ENCODE results near the gene EXOSC5. TPM values are rescaled to one million over a fixed set of nuclear protein-coding genes. Genes with fewer than 3 reads are reported as not detected.
A peak's percentile ranks its signal among the peaks of the same experiment; 100 is the strongest.

The EXOSC5 gene
- total RNA-seq, 1 experiment from 2014 or later: 43.1 TPM

- peaks cover 10% of the 10 kb centered on the region for H3K4me1 ChIP-seq (ENCODE audit: insufficient read depth, low read length, poor library complexity, severe bottlenecking)
Measured at GRCh38 chr19:41399525-41399924, 2.4 kb upstream of the EXOSC5 start.

GRCh38 chr19:41399091-41399490 lies 1.9 kb upstream of the EXOSC5 start:
- H3K4me1 ChIP-seq (ENCODE audit: insufficient read depth, low read length, poor library complexity, severe bottlenecking): peaks cover 10% of the 10 kb centered on the region
- POLR2A ChIA-PET (ENCODE audit: low non-redundant PET): no interaction called here
- intact Hi-C loops (cut with micrococcal nuclease; ENCODE audit: unreplicated experiment): loop anchor here (10.0 kb wide), 1 partner anchor 346 kb away; no protein-coding TSS in a partner anchor
- H3K36me3 ChIP-seq (ENCODE audit: insufficient read depth, low read length, poor library complexity, severe bottlenecking): no peaks in the 10 kb centered on the region
- no peaks in the 10 kb centered on the region for H3K27me3 ChIP-seq (replicated peaks; ENCODE audit: insufficient read depth, low read depth, low read length, poor library complexity)
- peak overlapping the region; percentile 1 for H3K27ac ChIP-seq (ENCODE audit: low read depth, low read length, poor library complexity, severe bottlenecking)
- CTCF ChIA-PET: no interaction called here
- H3K4me3 ChIP-seq (ENCODE audit: low read depth, low read length, poor library complexity, severe bottlenecking): peak overlapping the region; percentile 86
- BruUV-seq (replicated peaks): no TSS peak
- TF ChIP-seq EZH2 (IDR thresholded peaks at IDR 0.05; ENCODE audit: borderline replicate concordance, low read depth, low read length, poor library complexity, severe bottlenecking): no peak
- no peak for TF ChIP-seq CTCF (conservative IDR thresholded peaks at IDR 0.05; ENCODE audit: low read depth, low read length)
- DNase-seq (ENCODE audit: low spot score): no peak
- H3K9me3 ChIP-seq (ENCODE audit: low read depth, low read length, poor library complexity, severe bottlenecking): no peaks in the 10 kb centered on the region

More at GRCh38 chr19:41399525-41399924, 2.4 kb upstream of the EXOSC5 start:
- ChIA-PET CTCF (no interaction called here), POLR2A (ENCODE audit: low non-redundant PET) (no interaction called here)
- intact Hi-C loops (cut with micrococcal nuclease; ENCODE audit: unreplicated experiment): loop anchor here (10.0 kb wide), 1 partner anchor 345 kb away; no protein-coding TSS in a partner anchor
- Histone ChIP-seq H3K27ac (ENCODE audit: low read depth, low read length, poor library complexity, severe bottlenecking) (no peak overlapping the region), H3K27me3 (replicated peaks; ENCODE audit: insufficient read depth, low read depth, low read length, poor library complexity) (no peaks in the 10 kb centered on the region), H3K4me3 (ENCODE audit: low read depth, low read length, poor library complexity, severe bottlenecking) (no peak overlapping the region), H3K36me3 (ENCODE audit: insufficient read depth, low read length, poor library complexity, severe bottlenecking) (no peaks in the 10 kb centered on the region), H3K9me3 (ENCODE audit: low read depth, low read length, poor library complexity, severe bottlenecking) (no peaks in the 10 kb centered on the region)
- TF ChIP-seq CTCF (conservative IDR thresholded peaks at IDR 0.05; ENCODE audit: low read depth, low read length): no peak
- no peak for TF ChIP-seq EZH2 (IDR thresholded peaks at IDR 0.05; ENCODE audit: borderline replicate concordance, low read depth, low read length, poor library complexity, severe bottlenecking)
- no peak for DNase-seq (ENCODE audit: low spot score)
- BruUV-seq (replicated peaks): no TSS peak

- BruUV-seq (replicated peaks): TSS peak; percentile 79
- ChIA-PET CTCF (no interaction called here), POLR2A (ENCODE audit: low non-redundant PET) (no interaction called here)
- Histone ChIP-seq H3K9me3 (ENCODE audit: low read depth, low read length, poor library complexity, severe bottlenecking) (no peaks in the 10 kb centered on the region), H3K27ac (ENCODE audit: low read depth, low read length, poor library complexity, severe bottlenecking) (peak overlapping the region; percentile 97), H3K27me3 (replicated peaks; ENCODE audit: insufficient read depth, low read depth, low read length, poor library complexity) (no peaks in the 10 kb centered on the region), H3K4me3 (ENCODE audit: low read depth, low read length, poor library complexity, severe bottlenecking) (peak overlapping the region; percentile 86), H3K4me1 (ENCODE audit: insufficient read depth, low read length, poor library complexity, severe bottlenecking) (peaks cover 10% of the 10 kb centered on the region), H3K36me3 (ENCODE audit: insufficient read depth, low read length, poor library complexity, severe bottlenecking) (no peaks in the 10 kb centered on the region)
- TF ChIP-seq EZH2 (IDR thresholded peaks at IDR 0.05; ENCODE audit: borderline replicate concordance, low read depth, low read length, poor library complexity, severe bottlenecking) (no peak), CTCF (conservative IDR thresholded peaks at IDR 0.05; ENCODE audit: low read depth, low read length) (no peak)
- no peak for DNase-seq (ENCODE audit: low spot score)
- intact Hi-C loops (cut with micrococcal nuclease; ENCODE audit: unreplicated experiment): loop anchor here (10.0 kb wide), 1 partner anchor 346 kb away; no protein-coding TSS in a partner anchor
Measured at GRCh38 chr19:41398598-41398997, 1.4 kb upstream of the EXOSC5 start.
